Head of caudate nucleus (tissue), 42 donors: ENCODE data around the gene NPAP1.
"Not testable (repeated sequence)": the region's sequence is repeated elsewhere in the genome, so short reads cannot be mapped to it uniquely, and the experiment has no call there.

Experiments
- DNase-seq, 42 donors: peaks; one replicate each; pipeline versions ENCODE4 v3.0.0 to v3.0.0-alpha.2; 2020 to 2021; ENCODE audit warnings: mixed read lengths in 7 of 42
- intact Hi-C: fragments of 100-400 bp; cut with DNase I; formaldehyde crosslinking; loops from one replicate; pipeline ENCODE4 v1.15.0; 2022

Gene NPAP1, protein sequence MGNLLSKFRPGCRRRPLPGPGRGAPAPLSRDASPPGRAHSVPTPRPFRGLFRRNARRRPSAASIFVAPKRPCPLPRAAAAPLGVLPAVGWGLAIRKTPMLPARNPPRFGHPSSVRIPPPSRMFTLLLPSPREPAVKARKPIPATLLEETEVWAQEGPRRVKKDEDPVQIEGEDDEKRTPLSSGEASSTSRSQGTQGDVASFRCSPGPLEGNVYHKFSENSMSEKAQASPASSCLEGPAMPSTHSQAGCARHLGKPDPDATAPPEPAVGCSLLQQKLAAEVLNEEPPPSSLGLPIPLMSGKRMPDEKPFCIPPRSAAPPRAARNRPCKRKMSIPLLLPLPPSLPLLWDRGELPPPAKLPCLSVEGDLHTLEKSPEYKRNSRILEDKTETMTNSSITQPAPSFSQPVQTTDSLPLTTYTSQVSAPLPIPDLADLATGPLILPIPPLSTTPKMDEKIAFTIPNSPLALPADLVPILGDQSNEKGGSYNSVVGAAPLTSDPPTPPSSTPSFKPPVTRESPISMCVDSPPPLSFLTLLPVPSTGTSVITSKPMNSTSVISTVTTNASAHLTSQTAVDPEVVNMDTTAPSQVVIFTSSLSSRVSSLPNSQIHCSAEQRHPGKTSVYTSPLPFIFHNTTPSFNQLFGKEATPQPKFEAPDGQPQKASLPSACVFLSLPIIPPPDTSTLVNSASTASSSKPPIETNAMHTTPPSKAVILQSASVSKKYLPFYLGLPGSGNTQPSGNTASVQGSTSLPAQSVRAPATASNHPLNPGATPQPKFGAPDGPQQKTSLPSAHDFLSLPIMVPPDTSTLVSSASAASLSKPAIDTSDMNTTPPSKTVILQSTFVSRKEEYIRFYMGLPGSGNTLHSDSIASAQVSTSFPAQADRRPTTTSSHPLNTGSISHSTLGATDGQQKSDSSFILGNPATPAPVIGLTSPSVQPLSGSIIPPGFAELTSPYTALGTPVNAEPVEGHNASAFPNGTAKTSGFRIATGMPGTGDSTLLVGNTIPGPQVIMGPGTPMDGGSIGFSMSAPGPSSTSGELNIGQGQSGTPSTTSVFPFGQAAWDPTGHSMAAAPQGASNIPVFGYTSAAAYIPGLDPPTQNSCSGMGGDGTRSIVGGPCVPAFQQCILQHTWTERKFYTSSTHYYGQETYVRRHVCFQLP

DNA sequence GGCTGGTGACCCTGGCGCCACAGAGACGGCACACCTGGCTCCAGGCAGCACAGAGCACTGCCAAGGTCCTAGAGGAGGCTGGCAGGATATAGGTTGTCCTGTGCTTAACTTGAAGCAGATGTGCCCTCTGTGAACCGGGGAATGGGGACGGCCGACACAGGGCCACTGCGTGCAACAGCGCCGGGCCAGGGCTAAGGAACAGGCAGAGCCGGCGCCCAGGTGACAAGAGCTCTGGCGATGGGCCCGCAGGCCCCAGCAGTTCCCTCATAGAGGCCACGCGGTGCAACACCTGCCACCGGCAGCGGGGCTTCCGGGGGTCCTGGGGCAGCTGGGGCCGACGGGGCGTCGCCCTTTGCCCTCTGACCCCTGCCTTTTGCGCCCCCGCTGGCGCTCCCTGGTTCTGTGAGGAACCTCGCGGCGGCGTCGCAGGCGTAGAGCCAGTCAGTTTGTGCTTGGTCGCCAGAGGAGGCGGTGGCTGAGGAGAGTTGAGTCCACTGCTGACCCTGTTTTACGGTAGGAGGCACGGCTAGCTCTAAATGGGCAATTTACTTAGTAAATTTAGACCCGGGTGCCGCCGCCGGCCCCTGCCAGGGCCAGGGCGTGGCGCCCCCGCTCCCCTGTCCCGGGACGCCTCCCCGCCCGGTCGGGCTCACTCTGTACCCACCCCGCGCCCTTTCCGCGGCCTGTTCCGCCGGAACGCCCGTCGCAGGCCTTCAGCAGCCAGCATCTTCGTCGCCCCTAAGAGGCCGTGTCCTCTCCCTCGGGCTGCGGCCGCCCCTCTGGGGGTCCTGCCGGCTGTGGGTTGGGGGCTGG is at the start of gene NPAP1:
TSS of gene NPAP1 (plus strand) at position 444 of the 813 bp plus-strand sequence. CDS start at position 537, 93 bp downstream.
- intact Hi-C loops = no loop called here
- DNase-seq = no peak

DNA sequence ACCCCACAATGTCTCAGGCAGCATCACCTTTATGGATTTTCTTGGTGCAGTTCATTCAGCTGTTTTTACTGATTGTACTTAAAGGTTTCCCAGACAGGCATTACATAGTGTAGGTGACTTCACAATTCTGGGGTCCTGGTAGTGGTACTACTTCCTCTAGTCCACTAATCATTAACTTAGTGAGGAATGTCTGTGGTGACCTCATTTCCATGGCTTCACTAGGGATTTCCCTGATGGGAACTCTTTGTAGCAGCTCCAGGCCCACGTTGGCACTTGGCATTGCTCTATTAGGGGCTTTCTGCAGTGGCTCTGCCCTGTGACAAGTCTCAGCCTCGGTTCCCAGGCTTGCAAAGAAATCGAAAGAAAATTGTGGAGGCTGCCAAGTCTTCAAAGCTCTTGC is 48.1 kb upstream of the NPAP1 start:
- intact Hi-C loops = no loop called here
- no peak for DNase-seq

DNA sequence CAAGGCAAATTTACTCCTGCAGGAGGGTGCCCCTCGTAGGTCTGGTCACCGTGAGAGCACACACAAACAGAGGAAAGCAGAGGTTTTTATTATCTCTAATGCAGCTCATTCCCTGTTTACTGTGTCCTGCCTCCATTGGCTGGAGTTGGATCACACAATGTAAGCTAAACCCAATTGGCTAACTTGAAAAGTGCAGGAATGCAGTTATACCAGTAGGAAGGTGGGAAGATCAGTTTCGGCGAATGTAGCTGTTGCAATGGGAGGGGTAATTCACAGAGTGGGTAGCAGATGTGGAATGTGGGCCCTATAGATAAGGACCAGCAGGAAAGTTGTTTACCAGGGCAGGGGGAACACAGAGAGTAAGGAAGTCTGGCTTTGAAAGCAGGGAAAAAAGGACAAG is 42.5 kb upstream of the NPAP1 start:
- intact Hi-C loops = no loop called here
- no peak for DNase-seq

DNA sequence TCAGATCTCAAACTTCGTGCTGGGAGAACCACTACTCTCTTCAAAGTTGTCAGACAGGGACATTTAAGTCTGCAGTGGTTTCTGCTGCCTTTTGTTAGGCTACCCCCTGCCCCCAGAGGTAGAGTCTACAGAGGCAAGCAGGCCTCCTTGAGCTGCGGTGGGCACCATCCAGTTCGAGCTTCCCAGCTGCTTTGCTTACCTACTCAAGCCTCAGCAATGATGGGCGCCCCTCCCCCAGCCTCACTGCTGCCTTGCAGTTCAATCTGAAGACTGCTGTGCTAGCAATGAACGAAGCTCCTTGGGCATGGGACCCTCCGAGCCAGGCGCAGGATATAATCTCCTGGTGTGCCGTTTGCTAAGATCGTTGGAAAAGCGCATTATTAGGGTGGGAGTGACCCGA is 36.2 kb upstream of the NPAP1 start:
- DNase-seq, intact Hi-C loops: not testable (repeated sequence)

DNA sequence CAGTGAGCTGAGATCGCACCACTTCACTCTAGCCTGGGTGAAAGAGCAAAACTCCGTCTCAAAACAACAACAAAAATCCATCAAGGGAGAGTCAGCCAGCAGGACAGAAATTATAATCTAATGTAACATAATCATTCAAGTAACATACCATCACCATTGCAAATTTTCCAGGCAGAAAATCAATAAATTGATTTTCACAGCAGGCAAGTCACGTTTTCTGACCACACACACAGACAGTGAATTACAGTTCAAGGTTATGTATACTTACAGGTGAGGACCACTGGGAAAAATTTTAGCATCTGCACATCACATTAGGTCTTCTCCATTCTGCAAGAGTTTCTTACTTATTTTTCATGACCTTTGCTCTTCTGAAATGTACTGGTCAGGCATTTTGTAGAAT is 29.9 kb upstream of the NPAP1 start:
- intact Hi-C loops = no loop called here
- DNase-seq = no peak

DNA sequence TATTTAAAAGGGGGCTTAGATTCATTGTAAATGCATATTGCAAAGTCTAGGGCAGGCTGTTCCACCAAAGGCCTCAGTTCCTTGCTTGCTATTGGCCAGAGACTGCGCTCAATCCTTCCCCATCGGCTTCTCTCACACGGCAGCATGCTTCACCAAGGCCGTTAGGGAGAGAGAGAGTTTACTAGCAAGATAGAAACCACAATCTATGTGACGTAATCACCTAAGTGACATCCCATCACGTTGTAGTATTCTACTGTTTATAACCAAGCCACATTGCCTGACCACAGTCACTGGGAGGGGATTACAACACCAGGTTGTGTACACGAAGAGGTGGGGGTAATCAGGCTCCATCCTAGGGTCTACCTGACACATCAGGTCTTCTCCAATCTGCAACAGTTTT is 16.0 kb upstream of the NPAP1 start:
- no peak for DNase-seq
- intact Hi-C loops = no loop called here

DNA sequence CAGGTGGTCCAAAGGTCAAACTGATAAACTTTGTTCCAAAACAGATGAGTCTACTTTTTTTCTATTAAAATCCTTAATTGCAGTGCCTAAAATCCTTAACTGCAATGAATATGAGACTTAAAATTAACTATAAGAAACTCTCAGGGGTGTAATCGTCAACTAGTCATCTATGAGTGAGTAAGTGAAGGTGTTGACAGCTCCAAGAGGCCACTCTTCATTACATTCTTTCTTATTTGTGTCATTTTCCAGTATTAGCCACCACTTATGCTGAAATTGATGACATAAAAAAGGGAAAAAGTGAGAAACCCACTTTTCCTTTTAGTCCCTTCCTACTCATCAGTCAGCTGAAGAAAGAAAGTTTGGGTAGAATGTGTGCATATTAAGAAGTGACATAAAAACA is 12.6 kb upstream of the NPAP1 start:
- DNase-seq = no peak

DNA sequence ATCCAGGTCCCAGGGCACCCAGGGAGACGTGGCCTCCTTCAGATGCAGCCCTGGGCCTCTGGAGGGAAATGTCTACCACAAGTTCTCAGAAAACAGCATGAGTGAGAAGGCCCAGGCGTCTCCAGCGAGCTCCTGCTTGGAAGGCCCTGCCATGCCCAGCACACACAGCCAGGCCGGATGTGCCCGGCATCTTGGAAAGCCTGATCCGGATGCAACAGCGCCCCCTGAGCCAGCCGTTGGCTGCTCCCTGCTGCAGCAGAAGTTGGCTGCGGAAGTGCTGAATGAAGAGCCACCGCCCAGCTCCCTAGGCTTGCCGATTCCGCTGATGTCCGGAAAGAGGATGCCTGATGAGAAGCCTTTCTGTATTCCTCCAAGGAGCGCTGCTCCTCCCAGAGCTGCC is 856 bp downstream of the NPAP1 start:
- intact Hi-C loops = no loop called here
- DNase-seq = no peak

More for the DNA sequence above, 12.6 kb upstream of the NPAP1 start:
- intact Hi-C loops = no loop called here

DNA sequence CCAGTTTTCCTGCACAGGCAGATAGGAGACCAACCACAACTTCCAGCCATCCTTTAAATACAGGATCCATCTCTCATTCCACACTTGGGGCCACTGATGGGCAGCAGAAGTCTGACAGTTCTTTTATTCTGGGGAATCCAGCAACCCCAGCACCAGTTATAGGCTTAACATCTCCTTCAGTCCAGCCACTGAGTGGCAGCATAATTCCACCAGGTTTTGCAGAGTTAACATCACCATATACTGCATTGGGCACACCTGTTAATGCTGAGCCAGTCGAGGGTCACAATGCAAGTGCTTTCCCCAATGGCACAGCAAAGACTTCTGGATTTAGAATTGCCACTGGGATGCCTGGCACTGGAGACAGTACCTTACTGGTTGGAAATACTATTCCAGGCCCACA is 2.9 kb downstream of the NPAP1 start:
- DNase-seq = no peak
- intact Hi-C loops = no loop called here

DNA sequence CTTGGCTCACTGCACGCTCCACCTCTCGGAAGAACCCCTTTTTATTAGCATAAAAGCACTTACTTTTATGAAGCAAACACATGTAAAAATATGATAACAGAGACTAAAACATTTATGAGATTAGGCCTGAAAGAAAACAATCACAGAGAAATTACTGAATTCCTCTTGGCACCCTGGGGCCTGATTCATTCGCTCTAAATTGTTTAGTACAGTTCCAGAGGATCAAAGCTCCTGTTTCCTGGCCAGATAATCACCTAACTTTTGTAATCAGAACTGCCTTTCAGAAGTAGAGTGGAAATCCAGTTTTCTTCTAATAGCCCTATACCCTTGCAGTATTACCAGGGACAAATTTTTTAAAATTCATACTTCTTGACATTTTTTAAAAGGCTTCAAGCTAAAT is 6.4 kb downstream of the NPAP1 start:
- DNase-seq = no peak
- intact Hi-C loops = no loop called here

DNA sequence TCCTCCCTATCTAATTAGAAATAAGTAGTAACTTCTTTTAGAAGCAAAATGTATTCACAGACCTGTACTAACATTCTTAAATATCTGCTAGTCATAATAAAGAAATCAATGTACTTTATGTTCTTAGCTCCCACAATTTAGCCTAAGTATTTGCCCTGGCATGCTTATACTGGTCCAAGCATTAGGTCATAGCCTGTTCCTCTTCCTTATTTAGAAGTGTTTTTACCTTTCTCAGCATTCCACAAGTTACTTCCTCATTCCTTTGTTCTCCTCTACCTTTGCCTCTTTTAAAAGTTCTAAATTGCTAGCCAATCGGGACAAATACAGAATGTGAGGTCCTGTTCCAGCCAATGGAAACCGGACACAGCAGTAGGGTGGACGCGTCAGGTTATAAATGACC is 7.3 kb downstream of the NPAP1 start:
- DNase-seq, intact Hi-C loops: not testable (repeated sequence)

DNA sequence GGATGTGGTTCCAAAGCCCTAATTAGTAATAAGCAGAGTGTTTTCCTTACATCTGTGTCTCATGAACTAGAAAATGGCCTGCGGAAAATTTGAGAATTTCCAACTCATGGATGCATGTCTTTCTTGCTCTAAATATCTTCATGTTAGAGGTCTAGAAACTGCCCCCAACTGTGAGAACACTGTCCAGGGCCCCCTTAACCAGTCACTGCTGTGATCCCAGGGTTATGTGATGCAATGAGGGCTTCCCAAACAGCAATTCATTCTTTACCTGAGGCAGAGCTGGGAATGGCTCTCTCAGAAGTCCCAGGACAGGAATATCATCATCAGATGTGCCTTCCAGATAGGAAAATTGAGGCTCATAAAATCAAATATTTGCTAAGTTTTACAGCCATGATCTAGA is 8.2 kb downstream of the NPAP1 start:
- intact Hi-C loops = no loop called here
- DNase-seq = no peak

DNA sequence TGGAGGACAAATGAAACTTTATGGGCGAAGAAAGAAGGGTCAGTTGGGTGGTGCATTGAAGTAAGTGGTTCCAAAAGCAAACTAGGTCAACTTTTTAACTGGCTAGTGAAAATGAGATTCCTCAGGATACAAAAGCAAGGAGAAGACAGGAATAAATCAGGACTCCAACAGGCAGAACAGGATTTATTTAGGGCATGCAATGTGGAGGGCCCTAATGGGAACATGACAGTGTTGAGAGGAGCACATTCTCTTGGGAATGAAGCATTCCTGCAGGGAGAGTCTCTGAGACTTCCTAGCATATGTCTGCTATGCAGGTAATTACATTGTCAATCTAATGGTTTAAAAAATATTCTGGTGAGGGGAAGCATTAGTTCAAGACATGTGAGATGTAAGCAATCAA is 8.7 kb downstream of the NPAP1 start:
- DNase-seq = no peak
- intact Hi-C loops = no loop called here

DNA sequence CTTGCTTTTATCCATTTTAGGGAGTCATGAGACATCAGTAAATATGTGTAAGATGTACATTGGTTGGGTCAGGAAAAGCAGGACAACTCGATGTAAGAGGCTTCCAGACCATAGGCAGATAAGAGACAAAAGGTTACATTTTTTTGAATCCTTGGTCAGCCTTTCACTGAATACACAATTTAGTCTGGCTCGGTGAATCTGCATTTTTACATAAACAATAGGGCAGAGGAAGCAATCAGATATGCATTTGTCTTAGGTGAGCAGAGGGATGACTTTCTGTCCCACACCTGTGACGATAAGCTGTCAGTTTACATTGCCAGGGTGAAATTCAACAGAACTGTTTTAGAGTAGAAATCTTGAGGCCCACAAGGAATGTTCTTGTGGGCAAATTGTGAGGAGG is 20.6 kb downstream of the NPAP1 start:
- no peak for DNase-seq
- intact Hi-C loops = no loop called here

DNA sequence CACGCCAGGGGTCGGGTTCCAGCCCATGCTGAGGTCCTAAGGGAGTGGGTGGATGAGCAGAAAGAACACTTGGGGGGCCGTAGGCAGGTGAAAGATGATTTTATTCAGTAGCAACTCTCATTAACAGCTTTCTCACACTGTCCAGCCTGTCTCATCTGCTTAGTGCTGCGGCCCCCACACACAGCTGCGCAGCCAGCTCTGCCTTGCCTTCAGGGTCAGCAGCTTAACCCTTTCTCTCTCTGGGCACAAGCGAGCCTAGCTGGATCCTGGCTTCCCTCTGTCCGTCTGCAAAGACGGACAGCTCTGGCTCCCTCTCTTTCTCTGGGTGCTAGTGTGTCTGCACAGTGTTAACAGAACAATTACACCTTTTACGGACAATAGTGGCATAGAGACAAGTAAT is 21.3 kb downstream of the NPAP1 start:
- DNase-seq = no peak
- intact Hi-C loops = no loop called here

DNA sequence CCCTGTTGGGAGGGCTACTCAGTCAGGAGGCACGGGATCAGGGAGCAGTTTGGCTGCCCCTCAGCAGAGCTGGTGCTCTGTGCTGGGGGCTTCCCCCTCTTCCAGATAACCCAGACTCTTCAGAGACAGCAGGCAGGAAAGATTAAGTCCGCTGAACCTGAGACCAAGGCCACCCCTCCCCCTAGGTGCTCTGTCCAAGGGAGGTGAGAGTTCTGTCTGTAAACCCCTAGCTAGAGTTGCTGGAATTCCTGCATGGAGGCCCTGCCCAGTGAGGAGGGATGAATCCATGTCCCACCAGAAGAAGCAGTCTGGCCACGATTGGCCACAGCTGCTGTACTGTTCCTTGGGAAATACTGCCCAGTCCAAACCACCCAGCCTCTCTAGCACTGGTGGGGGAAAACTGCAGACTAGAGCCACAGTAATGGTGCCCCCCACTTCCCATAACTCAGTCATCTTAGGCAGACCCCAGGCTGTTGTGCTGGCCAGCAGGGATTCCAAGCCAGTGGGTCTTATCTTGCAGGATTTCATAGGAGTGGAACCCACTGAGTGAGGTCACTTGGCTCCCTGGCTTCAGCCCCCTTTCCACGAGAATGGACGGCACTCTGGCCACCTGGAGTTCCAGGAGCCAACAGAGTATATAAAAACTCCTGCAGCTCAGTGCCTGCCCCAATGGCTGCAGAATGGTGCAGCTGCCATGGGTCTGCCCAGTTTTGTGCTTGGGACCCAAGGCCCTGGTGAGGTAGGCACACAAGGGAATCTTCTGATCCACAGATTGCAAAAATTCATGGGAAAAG is 42.9 kb downstream of the NPAP1 start:
- intact Hi-C loops = no loop called here
- no peak for DNase-seq

DNA sequence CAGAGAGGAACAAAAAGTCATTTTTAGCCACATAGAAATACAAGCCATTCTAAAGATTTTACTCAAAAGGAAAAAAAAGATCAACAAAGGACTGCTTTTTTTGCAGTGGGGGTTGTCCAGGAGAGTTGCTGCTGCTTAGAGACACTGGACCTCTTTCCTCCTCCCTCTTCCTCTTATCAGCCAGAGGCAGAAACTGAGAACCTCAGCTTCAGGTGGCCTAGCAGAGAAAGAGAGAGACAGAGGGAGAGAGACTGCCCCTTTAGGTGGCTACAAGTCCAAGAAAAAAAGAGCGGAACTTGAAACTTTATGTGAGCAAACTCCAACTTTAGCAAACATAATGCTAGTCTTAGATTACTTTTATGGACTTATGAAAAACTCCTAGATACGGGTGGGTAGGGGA is 54.2 kb downstream of the NPAP1 start:
- DNase-seq = no peak
- intact Hi-C loops = no loop called here
